ENCODE data around the gene SIM1.

SIM1 gene

GRCh38 chr6:100430962-100431361, 33.8 kb downstream of the SIM1 start:
- H3K36me3 ChIP-seq (ENCODE audit: low read length) = no peaks in the 10 kb centered on the region
- H2AFZ ChIP-seq (ENCODE audit: low read depth, low read length, severe bottlenecking) = no peak overlapping the region

GRCh38 chr6:100427452-100427851, 37.3 kb downstream of the SIM1 start:
- Histone ChIP-seq H4K20me1 (ENCODE audit: low read depth, low read length) (no peaks in the 10 kb centered on the region), H2AFZ (ENCODE audit: low read depth, low read length, severe bottlenecking) (no peak overlapping the region), H3K36me3 (ENCODE audit: low read length) (no peaks in the 10 kb centered on the region), H3K4me2 (ENCODE audit: low read depth, low read length, poor library complexity, severe bottlenecking) (no peak overlapping the region), H3K27ac (ENCODE audit: low read depth, low read length) (no peak overlapping the region), H3K9me3 (ENCODE audit: insufficient read depth, low read length) (no peaks in the 10 kb centered on the region), H3K9me2 (replicated peaks; ENCODE audit: insufficient read depth, low read length) (no peaks in the 10 kb centered on the region), H3K79me2 (ENCODE audit: insufficient read depth, low read length) (no peaks in the 10 kb centered on the region), H3F3A (ENCODE audit: insufficient read depth) (no peaks in the 10 kb centered on the region), H3K27me3 (ENCODE audit: low read length) (no peaks in the 10 kb centered on the region), H3K4me3 (ENCODE audit: insufficient read depth, low read length, poor library complexity, severe bottlenecking) (no peak overlapping the region), H3K9ac (ENCODE audit: low read length) (no peak overlapping the region)
- no peak for TF ChIP-seq CTCF (IDR thresholded peaks at IDR 0.05; ENCODE audit: insufficient read depth, low read length, poor library complexity, severe bottlenecking)
- TF ChIP-seq EZH2phosphoT487 (conservative IDR thresholded peaks at IDR 0.05; ENCODE audit: low read length) = no peak

More at GRCh38 chr6:100430962-100431361, 33.8 kb downstream of the SIM1 start:
- H3K4me3 ChIP-seq (ENCODE audit: insufficient read depth, low read length, poor library complexity, severe bottlenecking) = no peak overlapping the region
- H3K9ac ChIP-seq (ENCODE audit: low read length) = no peak overlapping the region
- H3F3A ChIP-seq (ENCODE audit: insufficient read depth) = no peaks in the 10 kb centered on the region
- H3K79me2 ChIP-seq (ENCODE audit: insufficient read depth, low read length) = no peaks in the 10 kb centered on the region
- H3K27me3 ChIP-seq (ENCODE audit: low read length) = no peaks in the 10 kb centered on the region
- TF ChIP-seq CTCF (IDR thresholded peaks at IDR 0.05; ENCODE audit: insufficient read depth, low read length, poor library complexity, severe bottlenecking) (no peak), EZH2phosphoT487 (conservative IDR thresholded peaks at IDR 0.05; ENCODE audit: low read length) (no peak)
- H3K9me3 ChIP-seq (ENCODE audit: insufficient read depth, low read length) = no peaks in the 10 kb centered on the region
- H3K4me2 ChIP-seq (ENCODE audit: low read depth, low read length, poor library complexity, severe bottlenecking) = no peak overlapping the region
- H4K20me1 ChIP-seq (ENCODE audit: low read depth, low read length) = no peaks in the 10 kb centered on the region
- no peaks in the 10 kb centered on the region for H3K9me2 ChIP-seq (replicated peaks; ENCODE audit: insufficient read depth, low read length)
- no peak overlapping the region for H3K27ac ChIP-seq (ENCODE audit: low read depth, low read length)

- TF ChIP-seq CTCF (IDR thresholded peaks at IDR 0.05; ENCODE audit: insufficient read depth, low read length, poor library complexity, severe bottlenecking) = no peak
- no peak for TF ChIP-seq EZH2phosphoT487 (conservative IDR thresholded peaks at IDR 0.05; ENCODE audit: low read length)
- no peaks in the 10 kb centered on the region for H3K79me2 ChIP-seq (ENCODE audit: insufficient read depth, low read length)
- H3K27me3 ChIP-seq (ENCODE audit: low read length) = no peaks in the 10 kb centered on the region
- H4K20me1 ChIP-seq (ENCODE audit: low read depth, low read length) = no peaks in the 10 kb centered on the region
- no peaks in the 10 kb centered on the region for H3K36me3 ChIP-seq (ENCODE audit: low read length)
- H3K4me2 ChIP-seq (ENCODE audit: low read depth, low read length, poor library complexity, severe bottlenecking) = no peak overlapping the region
- H3K9ac ChIP-seq (ENCODE audit: low read length) = no peak overlapping the region
- no peak overlapping the region for H3K4me3 ChIP-seq (ENCODE audit: insufficient read depth, low read length, poor library complexity, severe bottlenecking)
- no peak overlapping the region for H3K27ac ChIP-seq (ENCODE audit: low read depth, low read length)
- no peak overlapping the region for H2AFZ ChIP-seq (ENCODE audit: low read depth, low read length, severe bottlenecking)
- no peaks in the 10 kb centered on the region for H3K9me3 ChIP-seq (ENCODE audit: insufficient read depth, low read length)
- no peaks in the 10 kb centered on the region for H3F3A ChIP-seq (ENCODE audit: insufficient read depth)
- no peaks in the 10 kb centered on the region for H3K9me2 ChIP-seq (replicated peaks; ENCODE audit: insufficient read depth, low read length)
Observed at GRCh38 chr6:100426744-100427338, 37.9 kb downstream of the SIM1 start.

All from SU-DHL-6 (cell line).